NCI-H2171 (cell line): Measurements from ENCODE around the gene TUBGCP6.

Source experiments
- DNase-seq: peaks from one replicate; lab custom pipeline; 2025; lab: John Stamatoyannopoulos, UW

The TUBGCP6 gene

DNA sequence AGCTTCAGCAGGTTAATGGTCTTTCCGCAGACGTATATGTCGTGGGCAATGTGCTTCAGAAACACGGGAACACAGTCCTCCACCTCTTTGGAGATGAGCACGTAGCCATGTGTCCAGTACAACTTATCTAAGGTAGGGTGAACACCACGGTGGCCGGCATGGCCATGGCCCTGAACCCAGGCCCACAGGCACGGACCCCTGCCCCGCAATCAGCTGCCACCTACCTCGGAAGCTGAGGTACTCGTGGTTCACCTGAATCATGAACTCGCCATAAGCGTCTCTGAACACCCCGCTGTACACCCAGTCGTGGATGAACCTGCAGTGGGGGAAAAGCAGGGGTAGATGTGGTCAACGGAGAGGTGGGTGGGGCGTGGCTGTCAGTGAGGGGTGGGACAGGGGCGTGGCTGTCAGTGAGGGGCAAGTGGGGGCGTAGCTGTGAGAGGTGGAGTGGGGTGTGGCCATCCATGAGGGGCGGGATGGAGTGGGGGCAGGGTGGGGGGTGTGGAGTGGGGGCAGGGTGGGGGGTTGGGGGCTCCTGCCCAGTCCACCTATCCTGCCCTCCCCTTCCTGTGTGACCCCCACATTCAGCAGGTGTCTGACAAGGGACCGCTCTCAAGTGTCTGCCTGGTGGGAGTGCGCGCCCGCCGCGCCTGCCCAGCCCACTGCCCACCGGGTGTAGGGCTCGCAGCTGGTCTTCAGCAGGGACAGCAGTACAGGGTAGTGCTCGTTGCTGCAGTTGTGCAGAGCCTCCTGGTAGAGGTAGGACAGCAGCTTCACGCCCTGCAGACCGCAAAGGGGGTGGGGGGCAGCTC lies 18.6 kb downstream of the TUBGCP6 start:
- no peak for DNase-seq

DNA sequence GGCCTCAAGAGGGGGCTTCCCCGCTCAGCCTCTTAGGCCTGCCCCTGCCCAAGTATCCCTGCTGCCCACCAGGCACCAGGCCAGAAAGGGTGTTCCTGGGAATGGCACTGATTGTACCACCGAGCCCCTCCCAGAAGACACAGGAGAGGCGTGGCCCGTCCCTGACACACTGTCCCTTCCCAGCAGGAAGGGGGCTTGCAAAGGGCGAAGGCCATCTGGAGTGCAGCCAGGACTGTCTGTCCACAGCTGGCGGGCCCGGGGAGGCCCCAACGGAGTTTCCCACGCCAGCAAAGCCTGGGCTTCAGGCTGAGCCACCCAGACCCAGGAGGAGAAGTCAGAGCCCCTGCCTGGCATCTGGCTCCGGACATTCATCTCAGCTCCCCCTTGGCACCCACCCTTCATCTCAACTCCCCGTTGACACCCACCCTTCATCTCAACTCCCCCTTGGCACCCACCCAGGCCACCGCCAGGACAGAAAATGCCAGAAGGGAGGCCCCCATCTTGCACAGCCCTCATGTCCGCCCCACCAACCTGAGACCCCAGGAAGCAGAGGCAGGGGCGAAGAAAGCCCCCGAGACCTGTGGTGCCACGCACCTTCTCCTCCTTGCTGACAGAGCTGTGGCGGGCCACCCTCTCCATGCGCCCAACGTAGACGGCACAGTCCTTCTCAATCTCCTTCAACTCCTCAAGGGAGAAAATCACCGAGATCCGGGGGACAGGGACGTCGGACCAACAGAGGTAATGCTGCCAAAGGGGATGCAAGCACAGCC lies 19.4 kb downstream of the TUBGCP6 start:
- DNase-seq = no peak

DNA sequence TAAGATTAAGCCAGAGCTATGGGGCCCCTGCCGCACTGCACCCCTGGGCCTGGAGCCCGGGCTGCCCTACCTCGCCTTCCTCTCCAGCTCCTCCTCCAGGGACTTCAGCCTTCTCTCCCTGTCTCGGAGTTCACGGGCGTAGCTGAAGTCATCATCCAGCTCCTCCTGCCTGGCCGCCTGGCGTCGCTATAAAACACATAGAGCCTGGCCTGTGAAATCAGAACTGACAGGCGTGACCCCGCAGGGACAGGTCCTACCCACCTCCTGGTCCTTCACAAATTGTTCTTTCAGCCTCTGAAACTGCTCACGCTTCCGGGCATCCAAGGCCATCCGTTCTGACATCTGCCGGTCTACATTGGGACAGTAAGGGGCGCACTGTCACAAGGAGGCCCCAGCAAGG lies 20.8 kb downstream of the TUBGCP6 start:
- DNase-seq = no peak

DNA sequence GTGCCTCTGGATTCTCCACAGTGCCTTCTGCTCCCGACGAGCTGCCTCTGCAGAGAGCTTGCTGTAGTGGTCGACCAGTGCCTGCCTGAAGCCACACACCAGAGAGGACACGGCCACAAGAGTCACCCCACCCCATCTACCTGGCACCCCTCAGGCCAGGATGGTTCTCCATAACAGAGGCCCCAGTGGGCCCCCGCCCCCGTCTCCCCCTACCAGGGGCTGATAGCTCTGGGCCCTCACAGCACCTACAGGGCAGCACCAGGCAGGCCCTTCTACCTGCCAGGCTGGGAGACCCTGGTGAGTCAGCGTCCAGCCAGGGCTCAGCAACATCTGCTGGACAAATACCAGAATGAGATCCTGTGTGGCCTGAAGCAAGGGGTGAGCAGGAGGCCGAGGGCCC lies 22.3 kb downstream of the TUBGCP6 start:
- DNase-seq = no peak

DNA sequence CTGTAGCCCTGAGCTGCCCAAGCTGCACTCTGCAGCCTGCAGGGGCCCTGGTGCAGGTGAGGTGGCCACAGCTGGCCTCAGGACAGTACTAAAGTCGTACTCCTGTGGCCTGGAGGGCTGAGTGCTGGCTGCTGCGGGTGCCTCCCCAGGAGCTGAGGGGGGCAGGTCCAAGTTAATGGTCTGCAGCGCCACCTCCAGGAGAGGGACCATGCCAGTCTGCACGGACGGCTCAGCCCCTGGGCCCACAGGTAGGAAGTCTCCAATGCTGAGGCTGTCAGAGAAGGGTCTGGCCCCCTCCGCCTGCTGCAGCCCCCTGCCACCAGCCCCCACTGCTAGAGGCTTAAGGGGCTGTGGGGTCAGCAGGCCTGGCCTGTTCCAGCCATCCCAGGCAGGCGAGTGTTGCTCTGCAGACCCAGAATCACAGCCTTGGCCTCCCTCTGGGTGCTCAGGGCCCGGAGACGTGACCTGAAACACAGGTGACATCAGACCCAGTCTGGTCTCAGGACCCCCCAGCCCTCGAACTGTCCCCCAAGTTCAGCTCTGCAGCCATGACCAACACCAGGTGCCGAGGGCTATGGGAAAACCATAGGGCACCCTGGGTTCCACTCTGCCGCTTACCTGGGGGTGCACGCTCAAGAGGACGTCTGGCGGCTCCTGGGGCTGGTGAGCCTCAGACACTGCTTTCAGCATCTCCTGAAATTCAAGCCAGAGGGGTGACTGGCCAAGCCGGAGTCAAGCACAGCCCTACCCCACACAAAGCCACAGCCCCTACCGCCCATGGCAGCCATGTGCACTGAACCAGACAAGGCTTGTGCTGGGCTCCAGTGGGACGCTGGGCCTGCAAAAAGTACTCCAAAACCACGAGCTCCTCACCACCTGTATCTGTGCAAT lies 23.2 kb downstream of the TUBGCP6 start:
- DNase-seq = no peak

DNA sequence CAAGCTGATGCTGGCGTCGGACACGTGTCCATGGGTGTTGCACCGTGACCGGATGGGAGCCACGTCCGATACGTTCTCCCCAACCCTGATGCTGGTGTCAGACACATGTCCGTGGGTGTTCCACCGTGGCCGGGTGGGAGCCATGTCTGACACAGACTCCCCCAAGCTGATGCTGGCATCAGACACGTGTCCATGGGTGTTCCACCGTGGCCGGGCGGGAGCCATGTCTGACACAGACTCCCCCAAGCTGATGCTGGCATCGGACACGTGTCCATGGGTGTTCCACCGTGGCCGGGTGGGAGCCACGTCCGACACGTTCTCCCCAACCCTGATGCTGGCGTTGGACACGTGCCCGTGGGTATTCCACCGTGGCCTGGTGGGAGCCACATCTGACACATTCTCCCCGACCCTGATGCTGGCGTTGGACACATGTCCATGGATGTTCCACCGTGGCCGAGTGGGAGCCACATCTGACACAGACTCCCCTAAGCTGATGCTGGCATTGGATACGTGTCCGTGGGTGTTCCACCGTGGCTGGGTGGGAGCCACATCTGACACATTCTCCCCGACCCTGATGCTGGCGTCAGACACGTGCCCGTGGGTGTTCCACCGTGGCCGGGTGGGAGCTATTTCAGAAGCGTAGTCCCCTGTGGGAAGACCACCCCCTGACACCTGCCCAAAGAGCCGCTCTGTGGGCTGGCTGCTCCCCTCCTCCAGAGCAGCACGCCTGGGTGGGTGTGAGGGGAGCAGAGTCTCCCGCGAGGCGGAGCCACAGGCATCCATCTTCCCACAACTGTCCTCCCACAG lies 24.0 kb downstream of the TUBGCP6 start:
- no peak for DNase-seq

DNA sequence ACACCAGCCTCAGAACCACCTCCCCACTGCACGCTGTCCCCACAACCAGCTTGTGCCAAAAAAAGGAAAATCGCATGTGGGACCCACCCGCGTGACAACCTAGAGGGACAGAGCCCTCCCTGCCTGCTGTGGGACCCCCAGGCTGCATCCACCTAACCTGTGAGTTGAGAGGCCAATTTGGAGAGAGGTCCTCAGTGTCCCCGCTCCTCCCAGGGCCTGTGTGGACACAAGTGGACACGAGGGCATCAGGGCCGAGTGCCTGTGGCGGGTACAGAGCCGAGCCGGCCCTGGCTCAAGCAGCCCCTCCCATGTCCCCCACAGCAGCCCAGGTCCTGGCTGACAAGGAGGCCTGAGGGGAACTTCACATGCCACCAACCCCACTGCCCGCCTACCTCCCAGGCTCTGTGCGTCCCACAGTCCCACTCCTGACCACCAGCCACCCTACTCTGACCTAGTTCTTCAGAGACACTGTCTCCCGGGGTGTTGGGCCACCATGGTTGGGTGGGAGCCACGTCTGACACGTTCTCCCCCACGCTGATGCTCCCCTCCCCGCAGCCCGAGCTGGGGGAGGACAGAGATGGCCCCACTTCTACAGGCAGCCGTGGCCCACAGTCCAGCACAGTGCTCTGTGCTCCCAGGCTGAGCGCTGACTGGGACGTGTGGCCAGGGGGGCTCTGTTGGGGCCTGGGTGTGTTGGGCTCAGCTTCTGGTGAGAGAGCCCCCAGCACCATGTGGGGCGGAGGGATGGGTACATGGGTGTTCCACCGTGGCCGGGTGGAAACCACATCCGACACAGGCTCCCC lies 24.8 kb downstream of the TUBGCP6 start:
- DNase-seq = no peak

DNA sequence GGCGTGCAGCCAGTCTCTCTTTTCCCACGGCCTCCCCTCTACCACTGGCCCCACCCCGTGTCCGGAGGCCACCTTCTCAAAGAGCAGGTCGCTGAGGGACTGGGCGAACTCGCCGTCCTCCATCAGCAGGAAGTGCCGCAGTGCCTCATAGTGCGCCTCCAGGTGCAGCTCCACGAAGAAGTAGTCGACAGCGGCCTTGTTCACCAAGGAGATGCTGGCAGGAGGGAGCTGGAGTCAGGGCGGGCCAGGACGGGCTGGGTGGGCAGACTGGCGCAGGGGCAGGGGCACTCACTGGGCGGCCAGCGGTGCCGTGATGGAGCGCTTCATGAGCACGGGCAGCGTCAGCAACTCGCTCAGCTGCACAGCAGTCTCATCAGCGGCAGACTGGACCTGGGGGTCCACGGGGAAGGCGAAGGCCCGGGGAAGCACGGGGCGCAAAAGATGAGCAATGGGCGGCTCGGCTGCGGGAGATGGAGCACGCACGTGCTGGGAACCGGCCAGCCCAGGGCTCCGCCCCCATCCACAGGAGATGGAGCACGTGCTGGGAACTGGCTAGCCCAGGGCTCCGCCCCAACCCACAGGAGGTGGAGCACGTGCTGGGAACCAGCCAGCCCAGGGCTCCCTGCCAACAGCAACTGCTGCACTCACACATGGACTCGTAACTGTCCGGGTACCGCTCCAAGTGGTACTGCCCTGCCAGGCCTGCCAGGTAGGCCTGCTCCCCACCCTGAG lies 25.7 kb downstream of the TUBGCP6 start:
- DNase-seq = peak; percentile 33

DNA sequence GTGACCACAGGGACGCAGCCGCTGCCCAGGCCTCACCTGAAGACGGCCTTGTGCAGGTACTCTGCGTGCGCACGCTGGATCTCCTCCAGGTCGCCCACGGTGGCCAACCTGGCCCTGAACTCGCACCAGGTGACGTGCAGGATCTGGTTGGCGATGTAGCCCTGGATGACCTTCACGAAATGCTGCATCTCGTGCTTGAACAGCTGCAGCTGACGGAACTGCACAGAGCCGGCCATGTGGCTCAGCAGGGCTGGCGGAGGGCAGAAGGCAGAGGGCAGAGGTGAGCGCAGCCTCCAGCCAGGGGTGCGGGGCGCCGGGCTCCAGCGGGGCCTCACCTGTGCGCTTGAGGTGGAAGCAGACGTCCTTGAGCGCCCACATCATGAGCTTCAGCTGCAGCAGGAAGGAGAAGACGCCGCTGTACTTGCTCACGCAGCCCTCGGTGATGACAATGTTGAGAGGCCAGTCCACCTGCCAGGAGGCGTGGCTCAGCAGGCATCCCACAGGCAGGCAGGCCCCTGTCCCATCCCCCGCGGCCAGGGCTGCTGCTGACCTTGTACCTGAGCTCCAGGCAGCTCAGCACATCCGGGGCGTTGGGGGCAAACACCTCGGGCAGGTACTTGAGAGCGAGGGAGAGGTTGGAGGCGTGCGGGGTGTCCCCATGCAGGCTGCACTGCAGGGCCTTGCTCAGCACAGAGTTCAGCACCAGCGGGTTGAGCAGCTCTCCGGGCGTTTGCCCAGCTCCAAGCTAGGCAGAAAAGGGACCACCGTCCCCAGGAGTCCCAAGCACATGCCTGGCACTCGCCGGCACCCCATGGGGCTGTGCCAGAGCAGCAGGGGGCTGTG lies 26.4 kb downstream of the TUBGCP6 start:
- no peak for DNase-seq

DNA sequence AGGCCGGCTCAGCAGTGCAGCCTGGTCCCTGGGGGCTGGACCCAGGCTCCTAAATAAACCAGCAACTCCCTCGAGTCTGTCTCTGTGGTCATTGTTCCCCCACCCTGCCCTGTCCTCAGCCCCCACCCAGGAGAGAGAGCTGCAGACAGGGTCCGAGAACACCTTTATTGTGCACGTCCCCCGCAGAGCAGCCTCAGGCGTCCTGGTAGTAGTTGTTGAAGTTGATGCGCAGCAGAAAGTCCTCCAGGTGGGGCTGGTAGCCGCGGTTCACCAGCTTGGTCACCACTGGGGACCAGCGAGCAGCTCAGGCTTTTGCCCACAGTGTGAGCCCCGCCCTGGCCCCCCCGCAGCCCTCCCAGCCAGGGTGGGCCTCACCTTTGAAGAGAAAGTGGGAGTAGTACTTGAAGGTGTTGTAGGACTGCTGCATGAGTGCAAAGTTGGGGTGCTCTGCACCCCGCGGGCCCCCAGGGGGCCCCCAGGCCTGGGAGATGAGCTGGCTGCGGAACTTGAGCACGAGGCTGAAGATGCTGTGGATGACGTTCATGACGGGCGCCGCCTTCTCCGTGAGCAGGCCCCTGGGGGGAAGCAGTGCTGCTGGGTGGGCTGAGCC lies 27.2 kb downstream of the TUBGCP6 start:
- DNase-seq = no peak

DNA sequence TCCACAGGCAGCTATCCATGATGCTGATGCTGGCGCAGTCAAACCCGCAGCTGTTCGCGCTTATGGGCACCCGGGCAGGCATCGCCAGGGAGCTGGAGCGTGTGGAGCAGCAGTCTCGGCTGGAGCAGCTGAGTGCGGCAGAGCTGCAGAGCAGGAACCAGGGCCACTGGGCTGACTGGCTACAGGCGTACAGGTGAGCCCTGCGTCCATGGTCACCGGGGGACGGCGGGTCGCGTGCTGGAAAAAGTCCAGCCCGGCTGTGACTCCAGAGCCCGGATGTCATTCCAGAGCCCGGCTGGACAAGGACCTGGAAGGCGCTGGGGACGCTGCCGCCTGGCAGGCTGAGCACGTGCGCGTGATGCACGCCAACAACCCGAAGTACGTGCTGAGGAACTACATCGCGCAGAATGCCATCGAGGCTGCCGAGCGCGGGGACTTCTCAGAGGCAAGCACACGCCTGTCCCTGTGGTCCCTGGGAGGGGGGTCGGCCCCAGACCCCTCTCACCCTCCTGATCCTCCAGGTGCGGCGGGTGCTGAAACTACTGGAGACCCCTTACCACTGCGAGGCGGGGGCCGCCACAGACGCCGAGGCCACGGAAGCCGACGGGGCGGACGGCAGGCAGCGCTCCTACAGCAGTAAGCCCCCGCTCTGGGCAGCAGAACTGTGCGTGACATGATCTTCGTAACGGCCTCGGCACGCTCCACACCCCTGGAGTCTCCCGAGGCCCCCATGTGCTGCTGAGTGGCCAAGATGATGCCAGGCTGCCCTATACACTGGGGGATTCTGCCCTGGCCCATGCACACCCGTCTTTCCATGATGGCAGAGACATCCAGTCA lies 27.9 kb downstream of the TUBGCP6 start:
- DNase-seq = no peak

DNA sequence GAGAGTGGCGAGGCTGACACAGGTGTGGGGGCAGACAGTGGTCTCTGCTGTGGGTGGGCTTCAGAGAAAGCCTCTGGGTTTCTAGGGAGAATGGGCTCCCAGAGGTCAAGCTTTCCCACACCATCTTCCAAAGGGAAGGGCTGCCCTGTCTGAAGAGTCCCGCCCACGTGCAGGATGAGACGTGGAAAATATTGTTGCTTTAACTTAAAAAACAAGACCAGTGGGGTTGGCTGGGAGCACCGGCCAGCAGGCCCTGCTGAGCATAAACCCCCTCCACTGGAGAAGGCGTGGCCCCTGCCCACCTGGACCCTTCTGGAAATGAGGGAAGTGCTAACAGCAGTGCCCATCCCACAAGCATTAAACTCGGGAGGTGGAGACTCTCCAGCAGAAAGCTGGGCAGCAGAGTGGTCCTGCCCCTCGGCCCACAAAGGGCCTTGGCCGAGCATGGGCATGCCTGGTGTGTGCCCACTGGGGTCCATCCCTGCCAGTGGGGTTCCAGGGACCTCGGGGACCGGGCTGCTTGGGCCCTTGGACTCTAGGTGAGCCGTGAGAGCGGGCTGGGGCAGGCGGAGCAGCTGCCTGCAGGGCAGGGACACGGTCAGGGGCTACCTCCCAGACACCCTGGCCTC lies 28.7 kb downstream of the TUBGCP6 start:
- no peak for DNase-seq

DNA sequence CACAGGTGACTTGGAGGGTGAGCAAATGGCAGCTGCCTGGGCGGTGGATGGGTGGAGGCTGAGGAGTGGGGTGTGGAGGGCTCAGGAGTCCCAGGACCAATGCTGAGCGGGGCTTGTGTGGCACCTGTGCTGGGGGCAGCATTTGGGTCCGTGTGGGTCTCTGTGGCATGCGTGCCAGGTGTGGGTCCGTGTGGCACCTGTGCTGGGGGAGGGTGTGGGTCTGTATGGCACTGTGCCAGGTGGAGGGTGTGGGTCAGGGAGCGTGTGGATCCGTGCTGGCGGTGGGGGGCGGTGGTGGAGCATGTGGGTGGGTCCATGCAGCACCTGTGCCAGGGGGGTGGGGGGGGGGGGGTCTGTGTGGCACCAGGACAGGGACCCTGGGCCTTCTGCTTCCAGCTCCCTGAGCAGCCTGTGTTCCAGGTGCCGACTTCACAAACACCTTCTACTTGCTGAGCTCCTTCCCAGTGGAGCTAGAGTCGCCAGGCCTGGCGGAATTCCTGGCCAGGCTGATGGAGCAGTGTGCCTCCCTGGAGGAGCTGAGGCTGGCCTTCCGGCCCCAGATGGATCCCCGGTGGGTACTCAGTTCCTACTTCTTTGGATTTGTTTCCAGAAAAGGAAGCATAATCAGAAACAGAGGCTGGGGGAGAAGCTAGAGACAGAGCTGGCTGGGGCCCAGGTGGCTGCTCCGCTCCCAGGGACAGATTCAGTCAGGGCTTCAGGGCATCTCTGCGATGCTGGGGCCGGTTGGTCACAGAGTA lies 29.3 kb downstream of the TUBGCP6 start:
- DNase-seq = no peak

DNA sequence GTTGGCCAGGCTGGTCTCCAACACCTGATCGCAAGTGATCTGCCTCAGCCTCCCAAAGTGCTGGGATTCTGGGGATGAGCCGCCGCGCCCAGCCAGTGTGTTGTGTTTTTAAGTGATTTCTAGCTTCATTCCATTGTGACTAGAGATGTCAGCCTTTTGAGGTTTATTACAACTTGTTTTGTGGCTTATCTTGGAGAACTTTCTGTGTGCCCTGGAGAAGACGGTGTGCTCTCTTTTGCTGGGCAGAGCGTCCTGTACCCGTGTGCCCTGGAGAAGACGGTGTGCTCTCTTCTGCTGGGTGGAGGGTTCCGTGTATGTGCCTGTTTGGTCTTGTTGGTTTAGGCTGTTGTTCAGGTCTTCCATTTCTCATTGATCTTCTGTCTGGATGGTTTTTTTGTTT lies 31.6 kb downstream of the TUBGCP6 start:
- DNase-seq = no peak

DNA sequence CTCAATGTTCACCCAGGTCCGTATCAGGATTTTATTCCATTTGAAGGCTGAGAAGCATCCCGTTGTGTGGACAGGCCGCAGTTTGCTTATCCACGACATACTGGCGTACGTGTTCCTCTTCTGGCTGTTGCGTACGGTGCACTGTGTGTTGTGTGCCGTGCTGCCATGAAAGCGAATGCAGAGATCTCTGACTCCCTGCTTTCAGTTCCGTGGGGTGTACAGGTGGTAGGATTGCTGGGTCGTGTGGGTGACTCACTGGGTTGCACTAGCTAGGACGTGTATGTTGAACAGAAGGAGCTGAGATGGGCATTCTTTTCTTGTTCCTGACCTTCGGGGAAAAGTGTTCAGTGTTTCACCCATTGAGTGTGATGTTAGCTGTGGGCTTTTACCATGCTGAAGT lies 33.7 kb downstream of the TUBGCP6 start:
- DNase-seq = no peak

DNA sequence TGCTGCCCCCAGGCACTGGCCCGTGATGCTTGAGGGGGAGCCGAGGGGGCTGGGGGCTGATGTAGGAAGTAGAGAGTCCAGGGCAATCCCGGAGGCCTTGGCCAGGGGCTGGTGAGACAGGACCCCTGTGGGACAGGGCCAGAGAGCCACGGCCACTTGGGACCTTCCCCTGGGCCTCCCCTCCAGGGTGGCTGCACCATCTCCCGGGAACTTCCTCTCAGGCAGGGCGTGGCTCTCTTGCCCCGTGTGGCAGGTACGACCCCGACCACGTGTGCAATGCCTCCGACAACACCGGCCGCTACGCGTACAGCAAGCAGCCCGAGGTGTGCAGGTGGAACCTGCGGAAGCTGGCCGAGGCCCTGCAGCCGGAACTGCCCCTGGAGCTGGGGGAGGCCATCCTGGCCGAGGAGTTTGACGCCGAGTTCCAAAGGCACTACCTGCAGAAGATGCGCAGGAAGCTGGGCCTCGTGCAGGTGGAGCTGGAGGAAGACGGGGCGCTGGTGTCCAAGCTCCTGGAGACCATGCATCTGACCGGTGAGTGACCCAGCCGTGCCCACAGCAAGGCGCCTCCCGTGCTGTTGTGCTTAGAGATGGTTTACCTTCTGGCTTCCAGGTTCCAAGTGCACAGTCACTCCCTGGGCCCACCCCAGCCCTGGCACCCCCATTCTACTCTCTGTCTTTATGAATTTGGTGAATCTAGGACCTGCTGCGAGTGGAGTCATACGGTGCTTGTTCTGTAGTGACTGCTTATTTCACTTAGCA lies 34.3 kb downstream of the TUBGCP6 start:
- DNase-seq = no peak
